Measurements from ENCODE around the gene ZC3H15.

The ZC3H15 gene

DNA sequence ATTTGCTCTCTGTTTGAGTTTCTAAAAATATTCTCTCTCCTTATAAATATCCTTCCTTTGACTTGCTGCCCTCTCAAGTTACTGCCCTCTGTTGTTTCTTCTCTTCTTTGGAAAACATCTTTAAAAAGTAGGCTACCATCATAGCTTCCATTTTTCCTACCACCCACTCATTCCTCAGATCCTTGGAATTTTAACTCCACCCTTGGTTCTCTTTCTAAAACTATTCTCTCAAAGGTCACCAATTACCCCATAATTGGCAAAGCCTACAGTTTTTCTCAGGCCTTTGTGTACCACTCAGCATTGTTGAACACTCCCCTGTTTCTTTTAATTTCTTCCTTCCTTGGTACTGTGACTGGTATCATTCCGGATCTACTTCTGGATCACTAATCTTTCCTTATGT is 60.8 kb downstream of the ZC3H15 start:
- DNase-seq, result no peak

DNA sequence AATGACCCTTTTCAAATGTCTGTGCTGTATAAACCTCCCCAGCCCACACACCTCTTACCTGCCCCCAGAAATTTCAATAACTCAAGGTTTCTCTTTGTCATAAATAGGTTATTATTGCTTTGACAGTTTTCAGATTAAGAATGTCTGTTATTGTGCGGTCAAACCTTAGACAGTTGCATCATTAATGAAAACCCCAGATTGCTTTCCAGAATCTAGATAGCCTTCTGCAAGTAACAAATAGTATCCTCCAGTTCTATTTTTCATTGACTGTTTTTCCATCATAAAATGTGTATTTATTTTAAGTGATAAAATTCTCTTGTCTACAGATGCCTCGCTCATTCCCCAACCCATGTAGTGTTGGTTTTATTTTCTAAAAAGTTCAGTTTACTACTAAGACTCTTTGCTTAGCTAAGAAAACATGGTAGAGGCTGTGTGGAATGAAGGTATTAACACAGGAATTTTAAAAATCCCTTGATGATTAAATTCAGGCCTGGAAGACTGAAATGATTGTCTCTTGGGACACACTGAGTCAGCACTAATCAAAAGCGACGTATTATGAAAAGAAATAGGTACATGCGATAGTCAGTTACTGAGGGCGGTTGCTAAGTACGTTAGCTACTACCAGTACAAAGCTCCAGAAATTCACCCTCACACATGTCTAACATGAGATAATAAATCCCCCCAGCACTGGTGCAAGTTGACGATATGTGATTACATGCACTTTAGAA is 65.4 kb downstream of the ZC3H15 start:
- no peak for DNase-seq

- no peak for DNase-seq
Observed at GRCh38 chr2:186554429-186554828, 68.4 kb downstream of the ZC3H15 start.

DNA sequence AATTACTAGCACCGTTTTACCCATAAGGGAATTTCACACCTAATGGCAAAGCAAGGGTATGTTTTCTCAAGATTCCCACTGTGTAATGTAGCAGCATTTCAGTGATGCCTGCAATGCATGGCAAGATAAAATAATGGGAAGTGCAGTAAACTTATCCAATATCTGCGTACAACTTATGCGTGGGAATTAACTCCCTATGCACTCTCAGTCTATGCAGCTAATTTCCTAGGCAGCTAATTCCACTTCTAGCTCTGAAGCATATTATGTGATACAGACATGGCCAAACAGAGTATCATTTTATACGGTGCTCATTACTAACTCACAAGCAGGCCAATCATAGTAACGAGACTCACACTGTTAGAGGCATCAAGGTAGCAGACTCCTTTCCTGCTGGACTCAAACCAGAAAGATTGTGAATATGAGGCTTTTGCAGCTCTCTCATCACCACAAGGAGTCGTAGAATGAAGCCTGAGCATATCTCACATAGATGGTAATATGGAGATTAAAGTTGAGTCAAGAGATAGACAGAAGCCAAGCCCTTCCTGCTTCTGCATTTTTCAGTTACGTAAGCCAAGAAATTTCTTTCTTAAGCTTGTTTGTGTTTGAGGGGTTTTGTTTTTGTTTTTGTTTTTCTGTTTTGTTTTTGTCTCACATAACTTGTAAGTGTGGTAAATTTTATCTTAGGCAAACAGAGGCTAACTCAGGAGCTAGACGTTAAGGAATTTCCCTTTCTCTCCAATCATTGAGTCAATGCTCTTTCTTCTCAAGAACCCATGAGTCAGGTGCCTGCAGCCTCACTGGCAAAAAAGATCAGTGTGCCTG is 69.0 kb downstream of the ZC3H15 start:
- no peak for DNase-seq

- no peak for DNase-seq
Observed at GRCh38 chr2:186558512-186559276, 72.6 kb downstream of the ZC3H15 start.
